ENCODE measurements around the gene GSX1. TPM values are rescaled to one million over a fixed set of nuclear protein-coding genes. Genes with fewer than 3 reads are reported as not detected.
A peak's percentile ranks its signal among the peaks of the same experiment; 100 is the strongest.
"Not testable (repeated sequence)": the region's sequence is repeated elsewhere in the genome, so short reads cannot be mapped to it uniquely, and the experiment has no call there.

GSX1 gene
- polyA plus RNA-seq (2013, experiment 1 of 2): not detected
- polyA plus RNA-seq (2013, experiment 2 of 2): not detected

DNA sequence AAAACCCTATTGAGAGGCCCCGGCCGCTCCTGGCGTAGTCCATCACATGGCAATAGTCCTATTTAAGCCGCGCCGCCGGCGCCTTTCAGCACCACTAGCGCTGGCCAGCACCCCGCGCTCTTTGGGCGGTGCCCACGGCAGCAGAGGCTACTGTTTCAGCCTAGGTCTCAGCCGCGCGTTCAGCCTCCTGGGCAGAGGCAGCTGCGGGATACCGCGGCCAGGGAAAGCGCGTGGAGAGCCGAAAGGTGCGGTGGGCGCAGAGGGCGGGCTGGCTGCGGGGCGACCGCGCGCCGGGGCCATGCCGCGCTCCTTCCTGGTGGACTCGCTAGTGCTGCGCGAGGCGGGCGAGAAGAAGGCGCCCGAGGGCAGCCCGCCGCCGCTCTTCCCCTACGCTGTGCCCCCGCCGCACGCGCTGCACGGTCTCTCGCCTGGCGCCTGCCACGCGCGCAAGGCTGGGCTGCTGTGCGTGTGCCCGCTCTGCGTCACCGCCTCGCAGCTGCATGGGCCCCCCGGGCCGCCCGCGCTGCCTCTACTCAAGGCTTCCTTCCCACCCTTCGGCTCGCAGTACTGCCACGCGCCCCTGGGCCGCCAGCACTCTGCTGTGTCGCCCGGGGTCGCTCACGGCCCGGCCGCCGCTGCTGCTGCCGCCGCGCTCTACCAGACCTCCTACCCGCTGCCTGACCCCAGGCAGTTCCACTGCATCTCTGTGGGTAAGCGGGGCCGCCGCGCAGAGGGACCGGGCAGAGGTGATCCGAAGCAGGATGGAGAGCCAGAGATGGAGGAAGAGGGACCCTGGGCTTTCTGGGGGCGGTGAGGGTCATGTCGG lies at the start of gene GSX1:
Gene GSX1 (plus strand): TSS at position 91 of the 826 bp plus-strand sequence. CDS start 208 bp downstream, at position 299.
- no peak within 1 kb of the TSS for H3K27ac ChIP-seq (ENCODE audit: low read length, poor library complexity, severe bottlenecking)
- peak within 1 kb of the TSS in 1 of 2 experiments; percentile 5 for H3K23ac ChIP-seq (ENCODE audit: low read length in 2 of 2)
- H2BK15ac ChIP-seq (ENCODE audit: low read depth, poor library complexity, severe bottlenecking): no peak within 1 kb of the TSS
- peaks cover 17% of the 10 kb centered on the region for H3K4me1 ChIP-seq (ENCODE audit: control insufficient read depth, insufficient read depth, low read depth, low read length)
- no peak within 1 kb of the TSS for H2AK5ac ChIP-seq (ENCODE audit: low read length, severe bottlenecking)
- H4K91ac ChIP-seq (ENCODE audit: low read length): peak within 1 kb of the TSS; percentile 66
- H4K8ac ChIP-seq (ENCODE audit: low read length): no peak within 1 kb of the TSS
- H3K4me2 ChIP-seq (ENCODE audit: low read length, poor library complexity, severe bottlenecking): peak within 1 kb of the TSS; percentile 59
- peaks cover 8% of the 10 kb centered on the region for H3K9me3 ChIP-seq (ENCODE audit: control insufficient read depth, low read length)
- no peak within 1 kb of the TSS for H3K9ac ChIP-seq (ENCODE audit: low read length)
- H3K18ac ChIP-seq (ENCODE audit: low read depth in 1 of 2, low read length in 2 of 2): no peak within 1 kb of the TSS
- peaks cover 95 to 96% of the 10 kb centered on the region in 2 experiments for H3K27me3 ChIP-seq (ENCODE audit: control insufficient read depth in 1 of 2, insufficient read depth in 1 of 2, low read length in 2 of 2)
- no peak within 1 kb of the TSS for H2BK120ac ChIP-seq (ENCODE audit: low read depth, low read length)
- 6% methylated on average over 70 of the region's 87 CpGs for WGBS
- no peak within 1 kb of the TSS for H2AFZ ChIP-seq (ENCODE audit: low read depth, low read length)
- DNase-seq: peak; percentile 73
- H3K36me3 ChIP-seq (ENCODE audit: control insufficient read depth in 1 of 2, insufficient read depth in 2 of 2, low read depth in 1 of 2, low read length in 2 of 2): peaks cover 0 to 7% of the 10 kb centered on the region in 2 experiments
- no peaks in the 10 kb centered on the region for H3K79me1 ChIP-seq (replicated peaks; ENCODE audit: low read length, poor library complexity, severe bottlenecking)
- no peak within 1 kb of the TSS for H2BK5ac ChIP-seq (ENCODE audit: low read depth, low read length, poor library complexity, severe bottlenecking)
- H3K4ac ChIP-seq (ENCODE audit: low read depth in 1 of 2, low read length in 2 of 2): no peak within 1 kb of the TSS
- H3K4me3 ChIP-seq (ENCODE audit: insufficient read depth in 1 of 2, low read depth in 1 of 2, low read length in 2 of 2): peak within 1 kb of the TSS in 1 of 2 experiments; percentile 59
- H2BK12ac ChIP-seq (ENCODE audit: low read length in 2 of 2): no peak within 1 kb of the TSS
- H3K14ac ChIP-seq (ENCODE audit: low read length in 2 of 2): no peak within 1 kb of the TSS

DNA sequence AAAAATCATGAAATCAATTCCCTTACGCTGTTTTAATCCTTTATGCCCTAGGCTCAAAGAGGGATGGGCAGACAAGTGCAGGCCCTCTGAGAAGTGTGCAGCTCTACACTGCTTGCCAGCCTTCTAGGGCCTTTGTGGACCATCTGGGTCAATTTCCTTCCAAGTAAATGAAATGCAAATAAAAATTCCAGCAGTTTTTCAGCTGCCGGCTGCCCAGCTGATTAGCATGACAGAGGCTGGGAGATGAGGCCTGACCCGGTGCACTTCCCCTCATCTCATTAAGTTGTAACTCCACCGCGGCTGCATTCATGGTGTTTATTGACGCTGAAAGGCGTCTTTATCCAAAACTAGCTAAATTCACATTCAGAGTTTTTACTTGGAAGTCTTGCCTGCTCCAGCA lies 47.5 kb upstream of the GSX1 start:
- H4K91ac ChIP-seq (ENCODE audit: low read length): no peak overlapping the region
- no peak for DNase-seq
- no peak overlapping the region for H2AK5ac ChIP-seq (ENCODE audit: low read length, severe bottlenecking)
- H3K18ac ChIP-seq (ENCODE audit: low read depth in 1 of 2, low read length in 2 of 2): no peak overlapping the region
- H2BK15ac ChIP-seq (ENCODE audit: low read depth, poor library complexity, severe bottlenecking): no peak overlapping the region
- no peak overlapping the region for H3K27ac ChIP-seq (ENCODE audit: low read length, poor library complexity, severe bottlenecking)
- no peak overlapping the region for H2BK120ac ChIP-seq (ENCODE audit: low read depth, low read length)
- no peak overlapping the region for H4K8ac ChIP-seq (ENCODE audit: low read length)
- no peak overlapping the region for H2BK5ac ChIP-seq (ENCODE audit: low read depth, low read length, poor library complexity, severe bottlenecking)
- peaks cover 2% of the 10 kb centered on the region for H3K9me3 ChIP-seq (ENCODE audit: control insufficient read depth, low read length)
- no peak overlapping the region for H3K4me3 ChIP-seq (ENCODE audit: insufficient read depth in 1 of 2, low read depth in 1 of 2, low read length in 2 of 2)
- no peak overlapping the region for H3K23ac ChIP-seq (ENCODE audit: low read length in 2 of 2)
- no peak overlapping the region for H3K14ac ChIP-seq (ENCODE audit: low read length in 2 of 2)
- no peak overlapping the region for H3K4me2 ChIP-seq (ENCODE audit: low read length, poor library complexity, severe bottlenecking)
- no peaks in the 10 kb centered on the region for H3K36me3 ChIP-seq (ENCODE audit: control insufficient read depth in 1 of 2, insufficient read depth in 2 of 2, low read depth in 1 of 2, low read length in 2 of 2)
- H2AFZ ChIP-seq (ENCODE audit: low read depth, low read length): no peak overlapping the region
- no peaks in the 10 kb centered on the region for H3K4me1 ChIP-seq (ENCODE audit: control insufficient read depth, insufficient read depth, low read depth, low read length)
- H2BK12ac ChIP-seq (ENCODE audit: low read length in 2 of 2): no peak overlapping the region
- H3K79me1 ChIP-seq (replicated peaks; ENCODE audit: low read length, poor library complexity, severe bottlenecking): no peaks in the 10 kb centered on the region
- 40% methylated on average over 7 of the region's 7 CpGs for WGBS
- H3K4ac ChIP-seq (ENCODE audit: low read depth in 1 of 2, low read length in 2 of 2): no peak overlapping the region
- no peak overlapping the region for H3K9ac ChIP-seq (ENCODE audit: low read length)
- H3K27me3 ChIP-seq (ENCODE audit: control insufficient read depth in 1 of 2, insufficient read depth in 1 of 2, low read length in 2 of 2): peaks cover 0 to 9% of the 10 kb centered on the region in 2 experiments

DNA sequence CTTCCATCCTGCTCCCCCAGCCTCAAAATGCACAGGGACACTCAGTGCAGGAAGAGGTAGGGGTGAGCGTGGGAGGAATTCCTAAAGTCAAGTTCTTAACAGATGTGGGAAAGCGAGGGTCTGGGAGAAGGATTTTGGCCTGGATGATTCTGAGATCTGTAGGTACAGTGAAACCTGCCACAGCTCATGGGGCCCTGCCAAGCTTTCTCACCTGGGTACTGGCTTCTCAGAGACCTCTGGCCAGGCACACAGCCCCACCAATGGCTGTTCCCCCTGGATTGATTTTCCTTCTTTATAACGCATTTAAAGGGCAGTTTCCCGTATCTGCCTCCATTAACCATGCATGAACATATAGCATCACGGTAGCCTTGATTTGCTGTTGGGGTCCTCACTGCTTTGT lies 47.0 kb upstream of the GSX1 start:
- H3K18ac ChIP-seq (ENCODE audit: low read depth in 1 of 2, low read length in 2 of 2): no peak overlapping the region
- no peak overlapping the region for H3K27ac ChIP-seq (ENCODE audit: low read length, poor library complexity, severe bottlenecking)
- H2BK120ac ChIP-seq (ENCODE audit: low read depth, low read length): no peak overlapping the region
- H3K4me2 ChIP-seq (ENCODE audit: low read length, poor library complexity, severe bottlenecking): no peak overlapping the region
- H2BK15ac ChIP-seq (ENCODE audit: low read depth, poor library complexity, severe bottlenecking): no peak overlapping the region
- H2BK12ac ChIP-seq (ENCODE audit: low read length in 2 of 2): no peak overlapping the region
- DNase-seq: no peak
- no peaks in the 10 kb centered on the region for H3K36me3 ChIP-seq (ENCODE audit: control insufficient read depth in 1 of 2, insufficient read depth in 2 of 2, low read depth in 1 of 2, low read length in 2 of 2)
- H2AFZ ChIP-seq (ENCODE audit: low read depth, low read length): no peak overlapping the region
- no peak overlapping the region for H3K4me3 ChIP-seq (ENCODE audit: insufficient read depth in 1 of 2, low read depth in 1 of 2, low read length in 2 of 2)
- H3K14ac ChIP-seq (ENCODE audit: low read length in 2 of 2): no peak overlapping the region
- H3K9me3 ChIP-seq (ENCODE audit: control insufficient read depth, low read length): peaks cover 2% of the 10 kb centered on the region
- 78% methylated on average over 5 of the region's 5 CpGs for WGBS
- no peak overlapping the region for H2BK5ac ChIP-seq (ENCODE audit: low read depth, low read length, poor library complexity, severe bottlenecking)
- no peaks in the 10 kb centered on the region for H3K4me1 ChIP-seq (ENCODE audit: control insufficient read depth, insufficient read depth, low read depth, low read length)
- H3K79me1 ChIP-seq (replicated peaks; ENCODE audit: low read length, poor library complexity, severe bottlenecking): no peaks in the 10 kb centered on the region
- no peak overlapping the region for H2AK5ac ChIP-seq (ENCODE audit: low read length, severe bottlenecking)
- H3K23ac ChIP-seq (ENCODE audit: low read length in 2 of 2): no peak overlapping the region
- H4K91ac ChIP-seq (ENCODE audit: low read length): no peak overlapping the region
- no peak overlapping the region for H4K8ac ChIP-seq (ENCODE audit: low read length)
- H3K9ac ChIP-seq (ENCODE audit: low read length): no peak overlapping the region
- H3K27me3 ChIP-seq (ENCODE audit: control insufficient read depth in 1 of 2, insufficient read depth in 1 of 2, low read length in 2 of 2): peaks cover 0 to 9% of the 10 kb centered on the region in 2 experiments
- no peak overlapping the region for H3K4ac ChIP-seq (ENCODE audit: low read depth in 1 of 2, low read length in 2 of 2)

DNA sequence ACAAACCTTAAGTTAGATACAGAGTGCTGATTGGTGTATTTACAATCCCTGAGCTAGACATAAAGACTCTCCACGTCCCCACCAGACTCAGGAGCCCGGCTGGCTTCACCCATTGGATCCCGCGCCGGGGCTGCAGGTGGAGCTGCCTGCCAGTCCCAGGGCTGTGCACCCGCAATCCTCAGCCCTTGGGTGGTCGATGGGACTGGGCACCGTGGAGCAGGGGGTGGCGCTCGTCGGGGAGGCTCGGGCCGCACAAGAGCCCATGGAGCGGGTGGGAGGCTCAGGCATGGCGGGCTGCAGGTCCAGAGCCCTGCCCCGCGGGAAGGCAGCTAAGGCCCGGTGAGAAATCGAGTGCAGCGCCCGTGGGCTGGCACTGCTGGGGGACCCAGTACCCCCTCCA lies 44.1 kb upstream of the GSX1 start:
- not testable (repeated sequence) for H3K4me3 ChIP-seq (ENCODE audit: insufficient read depth in 1 of 2, low read depth in 1 of 2, low read length in 2 of 2); H3K4me1 ChIP-seq (ENCODE audit: control insufficient read depth, insufficient read depth, low read depth, low read length); H2BK120ac ChIP-seq (ENCODE audit: low read depth, low read length); H2AFZ ChIP-seq (ENCODE audit: low read depth, low read length); H3K4ac ChIP-seq (ENCODE audit: low read depth in 1 of 2, low read length in 2 of 2); H2BK5ac ChIP-seq (ENCODE audit: low read depth, low read length, poor library complexity, severe bottlenecking); H4K91ac ChIP-seq (ENCODE audit: low read length); H3K4me2 ChIP-seq (ENCODE audit: low read length, poor library complexity, severe bottlenecking); H4K8ac ChIP-seq (ENCODE audit: low read length); H2BK12ac ChIP-seq (ENCODE audit: low read length in 2 of 2); H3K27ac ChIP-seq (ENCODE audit: low read length, poor library complexity, severe bottlenecking); H2BK15ac ChIP-seq (ENCODE audit: low read depth, poor library complexity, severe bottlenecking); DNase-seq; H2AK5ac ChIP-seq (ENCODE audit: low read length, severe bottlenecking); H3K18ac ChIP-seq (ENCODE audit: low read depth in 1 of 2, low read length in 2 of 2); H3K9me3 ChIP-seq (ENCODE audit: control insufficient read depth, low read length); H3K23ac ChIP-seq (ENCODE audit: low read length in 2 of 2); H3K36me3 ChIP-seq (ENCODE audit: control insufficient read depth in 1 of 2, insufficient read depth in 2 of 2, low read depth in 1 of 2, low read length in 2 of 2); H3K9ac ChIP-seq (ENCODE audit: low read length); H3K14ac ChIP-seq (ENCODE audit: low read length in 2 of 2); H3K79me1 ChIP-seq (replicated peaks; ENCODE audit: low read length, poor library complexity, severe bottlenecking)
- 82% methylated on average over 17 of the region's 21 CpGs for WGBS
- peaks cover 0 to 13% of the 10 kb centered on the region in 2 experiments for H3K27me3 ChIP-seq (ENCODE audit: control insufficient read depth in 1 of 2, insufficient read depth in 1 of 2, low read length in 2 of 2)

All from mesenchymal stem cell (in vitro differentiated cells and primary cell).